Kidney (tissue), 14 donors: ENCODE data around the gene LRRN2. TPM values are rescaled to one million over a fixed set of nuclear protein-coding genes. Genes with fewer than 3 reads are reported as not detected.

ENCODE experiments used
- DNase-seq, 5 donors: peaks; one replicate each; pipeline ENCODE4 v3.0.0-alpha.2; 2013 to 2020
- FAIRE-seq: peaks from 2 replicates; lab custom pipeline; 2012; peaks lifted over from hg19 to GRCh38; lab: Jason Lieb, UNC
- H3K27ac ChIP-seq, 2 donors: one replicate each; pipeline ENCODE4 v1.7.0; 2013; ENCODE audit warnings: low read depth in 2 of 2, low read length in 2 of 2, inconsistent platforms in 1 of 2
- H3K27me3 ChIP-seq: one replicate; pipeline ENCODE4 v1.7.1; 2013; ENCODE audit warnings: low read length, inconsistent platforms; ENCODE audit not compliant: control insufficient read depth, insufficient read depth
- H3K36me3 ChIP-seq, 3 donors: one replicate each; pipeline versions ENCODE4 v1.7.0 to v1.7.1; 2013; ENCODE audit warnings: low read length in 3 of 3, control low read depth in 1 of 3, inconsistent platforms in 1 of 3; ENCODE audit not compliant: insufficient read depth in 3 of 3, control insufficient read depth in 2 of 3
- H3K4me1 ChIP-seq, 3 donors: one replicate each; pipeline versions ENCODE4 v1.7.0 to v1.7.1; 2013; ENCODE audit warnings: low read length in 3 of 3, inconsistent platforms in 1 of 3, low read depth in 1 of 3; ENCODE audit not compliant: control insufficient read depth in 2 of 3, insufficient read depth in 2 of 3
- H3K4me3 ChIP-seq, 3 donors: one replicate each; pipeline versions ENCODE4 v1.7.0 to v1.8.1; 2013; ENCODE audit warnings: low read length in 3 of 3, control low read depth in 1 of 3, inconsistent platforms in 1 of 3
- H3K9ac ChIP-seq, 3 donors: one replicate each; pipeline versions ENCODE4 v1.7.0 to v1.7.1; 2013; ENCODE audit warnings: low read length in 3 of 3, control low read depth in 1 of 3, inconsistent platforms in 1 of 3
- H3K9me3 ChIP-seq, 3 donors: one replicate each; pipeline versions ENCODE4 v1.7.0 to v1.7.1; 2013; ENCODE audit warnings: low read length in 3 of 3, control low read depth in 1 of 3, inconsistent platforms in 1 of 3; ENCODE audit not compliant: control insufficient read depth in 2 of 3, insufficient read depth in 1 of 3
- intact Hi-C: fragments of 100-400 bp; cut with DNase I; formaldehyde crosslinking; loops from one replicate; pipeline ENCODE4 v1.11.1; 2022
- polyA plus RNA-seq: library from polyadenylated mRNA; stranded (reverse); fragments of 350-450 nt; fragmentation: Illumina TruSeq; extraction: RNeasy Lipid Tissue Mini Kit (QIAGEN cat#74804); gene quantifications from one replicate; pipeline ENCODE4 v1.2.3, GENCODE V29; 2014; ENCODE audit warnings: low read depth, low replicate concordance; ENCODE audit not compliant: insufficient read depth
- total RNA-seq: library from RNA; stranded (reverse); fragmentation: NEBNext Ultra II Directional; extraction: Animal tissue kit (Norgen Biotek cat#: 25700); gene quantifications from one replicate; pipeline ENCODE4 v1.2.1, GENCODE V29; 2021
- TF ChIP-seq, protein P1 (sequence below): IDR thresholded peaks from 3 replicates; pipeline ENCODE4 v1.5.1; 2012; ENCODE audit warnings: mild to moderate bottlenecking, moderate library complexity, borderline replicate concordance; ENCODE audit not compliant: insufficient read depth; ENCODE audit errors: extremely low read depth
- donor health status: control.
- donor health status: control.
- donor health status: control.
- donor health status: control.
- donor health status: control.
- donor health status: DM: yes; HTN: yes; CAD: no.
- donor health status: Normal renal cell carcinoma (clear cell type).

Gene LRRN2
- total and polyA plus RNA-seq, 2 donors from 2014 or later = 14.4 to 16.0 TPM

DNA sequence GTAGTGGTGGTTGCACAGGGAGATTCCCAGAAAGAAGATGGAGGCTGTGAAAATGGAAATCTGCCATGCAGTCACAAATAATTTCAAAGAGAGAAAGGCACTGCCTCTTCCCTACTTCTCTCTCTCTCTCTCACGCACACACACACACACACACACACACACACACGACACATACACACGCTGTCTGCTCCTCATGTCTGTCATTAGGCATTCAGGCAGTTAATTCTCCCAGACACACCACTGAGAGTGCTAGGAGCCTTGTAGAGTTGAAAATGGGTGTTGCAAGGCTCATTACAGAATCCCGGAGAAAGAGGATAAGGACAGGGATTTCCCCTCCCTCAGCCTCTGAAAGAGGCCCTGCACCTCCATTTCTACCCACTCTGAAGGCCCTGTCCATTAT is 47.8 kb upstream of the LRRN2 start:
- TF ChIP-seq, protein P1, sequence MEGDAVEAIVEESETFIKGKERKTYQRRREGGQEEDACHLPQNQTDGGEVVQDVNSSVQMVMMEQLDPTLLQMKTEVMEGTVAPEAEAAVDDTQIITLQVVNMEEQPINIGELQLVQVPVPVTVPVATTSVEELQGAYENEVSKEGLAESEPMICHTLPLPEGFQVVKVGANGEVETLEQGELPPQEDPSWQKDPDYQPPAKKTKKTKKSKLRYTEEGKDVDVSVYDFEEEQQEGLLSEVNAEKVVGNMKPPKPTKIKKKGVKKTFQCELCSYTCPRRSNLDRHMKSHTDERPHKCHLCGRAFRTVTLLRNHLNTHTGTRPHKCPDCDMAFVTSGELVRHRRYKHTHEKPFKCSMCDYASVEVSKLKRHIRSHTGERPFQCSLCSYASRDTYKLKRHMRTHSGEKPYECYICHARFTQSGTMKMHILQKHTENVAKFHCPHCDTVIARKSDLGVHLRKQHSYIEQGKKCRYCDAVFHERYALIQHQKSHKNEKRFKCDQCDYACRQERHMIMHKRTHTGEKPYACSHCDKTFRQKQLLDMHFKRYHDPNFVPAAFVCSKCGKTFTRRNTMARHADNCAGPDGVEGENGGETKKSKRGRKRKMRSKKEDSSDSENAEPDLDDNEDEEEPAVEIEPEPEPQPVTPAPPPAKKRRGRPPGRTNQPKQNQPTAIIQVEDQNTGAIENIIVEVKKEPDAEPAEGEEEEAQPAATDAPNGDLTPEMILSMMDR = no peak

DNA sequence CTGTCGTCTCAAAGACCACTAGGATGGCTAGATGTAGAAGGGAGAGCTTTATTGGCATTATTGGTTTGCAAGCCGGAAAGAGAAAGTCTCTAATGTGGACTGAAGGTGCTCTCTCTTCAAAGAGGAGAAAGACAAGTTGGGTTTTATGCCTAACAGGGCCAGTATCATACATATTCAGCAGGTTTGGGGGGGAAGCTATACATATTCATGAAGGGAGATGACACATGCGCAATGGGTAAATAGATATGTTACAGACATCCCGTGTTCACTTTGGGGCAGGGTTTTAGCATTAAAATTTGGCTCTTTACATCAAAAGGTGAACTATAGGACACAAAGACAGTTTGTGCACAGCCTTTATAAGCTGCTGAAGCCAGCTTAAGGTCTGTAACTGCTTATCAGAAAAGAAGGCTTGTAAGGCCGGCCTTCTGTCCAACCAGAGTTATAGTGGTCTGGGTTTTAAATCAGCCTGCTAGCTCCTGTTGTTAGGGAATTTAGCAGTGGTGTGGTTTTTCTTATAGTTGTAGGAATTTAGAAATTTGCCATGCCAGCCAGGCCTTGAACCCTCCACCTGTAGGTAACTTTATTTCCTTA is 46.5 kb upstream of the LRRN2 start:
- DNase-seq (no peak), FAIRE-seq (no peak)
- H3K27ac ChIP-seq = no peak overlapping the region
- no peak overlapping the region for H3K9ac ChIP-seq
- H3K4me3 ChIP-seq = no peak overlapping the region
- no peaks in the 10 kb centered on the region for H3K36me3 ChIP-seq
- H3K27me3 ChIP-seq = no peaks in the 10 kb centered on the region
- intact Hi-C loops = no loop called here
- H3K4me1 ChIP-seq = no peaks in the 10 kb centered on the region
- no peaks in the 10 kb centered on the region for H3K9me3 ChIP-seq
- TF ChIP-seq, protein P1 = no peak

More for the DNA sequence above, 47.8 kb upstream of the LRRN2 start:
- intact Hi-C loops = no loop called here
- H3K4me1 ChIP-seq = no peaks in the 10 kb centered on the region
- no peaks in the 10 kb centered on the region for H3K27me3 ChIP-seq
- H3K4me3 ChIP-seq = no peak overlapping the region
- DNase-seq (no peak), FAIRE-seq (no peak)
- H3K27ac ChIP-seq = no peak overlapping the region
- H3K36me3 ChIP-seq = no peaks in the 10 kb centered on the region
- H3K9ac ChIP-seq = no peak overlapping the region
- H3K9me3 ChIP-seq = peaks cover 0 to under 1% (median 0%) of the 10 kb centered on the region in 3 donors

DNA sequence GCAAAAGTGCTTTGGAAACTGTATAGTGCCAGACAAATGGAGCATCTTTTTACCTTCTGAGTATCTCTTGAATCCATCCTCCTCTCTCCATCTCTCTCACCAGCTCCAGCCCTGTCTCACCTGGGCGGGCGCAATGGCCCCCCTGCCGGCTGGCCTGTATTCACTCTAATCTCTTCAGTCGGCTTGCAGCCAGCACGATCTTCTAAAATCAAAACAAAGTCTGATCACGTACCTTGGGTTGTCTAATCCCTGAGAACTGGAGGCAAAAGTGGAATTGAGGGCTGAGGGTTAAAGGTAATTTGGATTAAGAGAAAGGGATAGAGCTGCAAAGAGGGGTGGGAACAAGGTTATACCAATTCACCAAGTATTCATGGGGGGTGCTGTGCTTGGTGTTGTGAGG is 46.0 kb upstream of the LRRN2 start:
- Histone ChIP-seq H3K9ac (no peak overlapping the region), H3K4me3 (no peak overlapping the region), H3K4me1 (no peaks in the 10 kb centered on the region), H3K27me3 (no peaks in the 10 kb centered on the region), H3K36me3 (no peaks in the 10 kb centered on the region), H3K9me3 (no peaks in the 10 kb centered on the region), H3K27ac (no peak overlapping the region)
- DNase-seq = no peak
- intact Hi-C loops = no loop called here
- TF ChIP-seq, protein P1 = no peak
- no peak for FAIRE-seq
